ENCODE measurements around the gene CAMK4.
"Not testable (repeated sequence)": the region's sequence is repeated elsewhere in the genome, so short reads cannot be mapped to it uniquely, and the experiment has no call there.

CAMK4 gene

DNA sequence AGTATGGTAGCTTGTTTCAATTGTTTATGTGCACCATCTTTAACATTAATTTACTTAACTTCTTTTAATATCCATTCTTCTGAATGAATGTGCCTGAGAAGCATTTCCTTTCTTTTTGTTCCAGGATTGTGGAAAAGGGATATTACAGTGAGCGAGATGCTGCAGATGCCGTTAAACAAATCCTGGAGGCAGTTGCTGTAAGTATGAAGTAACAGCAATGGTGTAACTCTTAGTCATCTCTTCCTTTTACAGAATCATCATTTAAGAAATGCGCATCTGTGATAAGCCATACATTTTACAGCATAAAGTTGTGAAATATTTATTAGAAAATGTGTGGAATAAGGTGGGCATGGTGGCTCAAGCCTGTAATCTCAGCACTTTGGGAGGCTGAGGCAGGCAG is 170.4 kb downstream of the CAMK4 start:
- in situ Hi-C loops (cut with HindIII; ENCODE audit: low pct_ligation_motif_present, low pct_unique_long_range_greater_than_20kb, low sequenced_read_pairs): no loop called here
- no peak for DNase-seq

GRCh38 chr5:111398013-111398412 is 173.8 kb downstream of the CAMK4 start:
- no peak for DNase-seq
- in situ Hi-C loops (cut with HindIII; ENCODE audit: low pct_ligation_motif_present, low pct_unique_long_range_greater_than_20kb, low sequenced_read_pairs): no loop called here

- in situ Hi-C loops (cut with HindIII; ENCODE audit: low pct_ligation_motif_present, low pct_unique_long_range_greater_than_20kb, low sequenced_read_pairs): no loop called here
- no peak for DNase-seq
These were observed 174.9 kb downstream of the CAMK4 start for GRCh38 chr5:111399113-111399512.

GRCh38 chr5:111401906-111402305 is 177.7 kb downstream of the CAMK4 start:
- DNase-seq: no peak
- in situ Hi-C loops (cut with HindIII; ENCODE audit: low pct_ligation_motif_present, low pct_unique_long_range_greater_than_20kb, low sequenced_read_pairs): no loop called here

GRCh38 chr5:111404270-111404769 is 180.1 kb downstream of the CAMK4 start:
- no peak for DNase-seq
- in situ Hi-C loops (cut with HindIII; ENCODE audit: low pct_ligation_motif_present, low pct_unique_long_range_greater_than_20kb, low sequenced_read_pairs): no loop called here

DNA sequence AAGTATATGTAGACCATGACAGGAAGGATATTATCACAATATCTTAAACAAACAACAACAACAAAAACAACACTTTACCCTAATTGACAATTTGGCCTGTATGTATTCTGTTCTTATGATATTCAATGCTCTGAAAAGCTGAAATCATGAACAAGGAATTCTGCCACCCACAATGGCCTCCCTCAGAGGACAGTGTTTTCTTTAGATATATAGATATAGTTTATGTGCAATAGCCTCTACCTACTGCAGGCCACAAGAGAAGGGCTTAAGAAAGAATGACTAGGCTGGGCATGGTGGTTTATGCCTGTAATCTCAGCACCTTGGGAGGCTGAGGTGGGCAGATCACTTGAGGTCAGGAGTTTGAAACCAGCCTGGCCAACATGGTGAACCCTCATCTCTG is 183.4 kb downstream of the CAMK4 start:
- DNase-seq: no peak
- in situ Hi-C loops (cut with HindIII; ENCODE audit: low pct_ligation_motif_present, low pct_unique_long_range_greater_than_20kb, low sequenced_read_pairs): no loop called here

DNA sequence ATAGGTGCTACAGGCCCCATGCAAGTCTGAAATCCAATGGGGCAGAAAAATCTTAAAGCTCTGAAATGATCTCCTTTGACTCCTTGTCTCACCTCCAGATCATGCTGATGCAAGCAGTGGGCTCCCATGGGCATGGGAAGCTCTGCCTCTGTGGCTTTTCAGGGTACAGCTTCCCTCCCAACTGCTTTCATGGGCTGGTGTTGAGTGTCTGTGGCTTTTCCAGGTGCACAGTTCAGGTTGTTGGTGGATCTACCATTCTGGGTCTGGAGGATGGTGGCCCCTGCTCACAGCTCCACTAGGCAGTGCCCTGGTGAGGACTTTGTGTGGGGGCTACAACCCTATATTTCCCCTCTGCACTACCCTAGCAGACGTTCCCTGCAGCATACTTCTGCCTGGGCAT is 184.6 kb downstream of the CAMK4 start:
- DNase-seq: no peak
- in situ Hi-C loops (cut with HindIII; ENCODE audit: low pct_ligation_motif_present, low pct_unique_long_range_greater_than_20kb, low sequenced_read_pairs): no loop called here

DNA sequence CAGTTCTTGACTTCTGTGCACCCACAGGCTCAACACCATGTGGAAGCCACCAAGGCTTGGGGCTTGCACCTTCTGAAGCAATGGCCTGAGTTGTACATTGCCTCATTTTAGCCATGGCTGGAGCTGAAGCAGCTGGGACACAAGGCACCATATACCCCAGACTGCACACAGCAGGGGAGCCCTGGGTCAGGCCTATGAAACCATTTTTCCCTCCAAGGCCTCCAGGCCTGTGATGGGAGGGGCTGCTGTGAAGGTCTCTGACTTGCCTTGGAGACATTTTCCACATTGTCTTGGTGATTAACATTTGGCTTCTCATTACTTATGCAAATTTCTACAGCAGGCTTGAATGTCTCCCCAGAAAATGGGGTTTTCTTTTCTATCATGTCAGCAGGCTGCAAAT is 185.1 kb downstream of the CAMK4 start:
- in situ Hi-C loops (cut with HindIII; ENCODE audit: low pct_ligation_motif_present, low pct_unique_long_range_greater_than_20kb, low sequenced_read_pairs): not testable (repeated sequence)

DNA sequence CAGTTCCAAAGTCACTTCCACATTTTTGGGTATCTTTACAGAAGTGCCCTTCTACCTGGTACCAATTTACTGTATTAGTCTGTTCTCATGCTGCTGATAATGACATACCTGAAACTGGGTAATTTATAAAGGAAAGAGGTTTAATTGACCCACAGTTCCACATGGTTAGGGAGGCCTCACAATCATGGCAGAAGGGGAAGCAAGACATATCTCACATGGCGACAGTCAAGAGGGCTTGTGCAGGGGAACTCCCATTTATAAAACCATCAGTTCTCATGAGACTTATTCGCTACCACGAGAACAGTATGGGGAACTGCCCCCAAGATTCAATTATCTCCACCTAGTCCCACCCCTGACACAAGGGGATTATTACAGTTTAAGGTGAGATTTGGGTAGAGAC is 185.9 kb downstream of the CAMK4 start:
- DNase-seq; in situ Hi-C loops (cut with HindIII; ENCODE audit: low pct_ligation_motif_present, low pct_unique_long_range_greater_than_20kb, low sequenced_read_pairs): not testable (repeated sequence)

More for the DNA sequence above, 185.1 kb downstream of the CAMK4 start:
- DNase-seq: not testable (repeated sequence)

- in situ Hi-C loops (cut with HindIII; ENCODE audit: low pct_ligation_motif_present, low pct_unique_long_range_greater_than_20kb, low sequenced_read_pairs): no loop called here
- no peak for DNase-seq
These were observed 187.1 kb downstream of the CAMK4 start for GRCh38 chr5:111411301-111411700.

DNA sequence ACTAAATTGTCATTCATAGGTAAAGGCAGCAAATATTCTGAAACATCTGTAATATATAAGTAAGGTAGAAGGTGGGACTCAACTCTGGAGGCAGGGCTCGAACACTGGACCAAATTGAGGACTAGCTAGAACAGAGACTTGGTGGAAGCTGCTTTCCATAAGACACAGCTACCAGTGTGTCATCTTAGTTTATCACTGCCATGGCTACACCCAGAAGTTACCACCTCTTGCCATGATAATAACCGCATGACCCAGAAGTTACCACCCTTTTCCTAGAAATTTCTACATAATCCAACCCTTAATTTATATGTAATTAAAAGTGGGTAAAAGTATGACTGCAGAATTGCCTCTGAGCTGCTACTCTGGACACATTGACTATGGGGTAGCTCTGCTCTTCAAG is 188.4 kb downstream of the CAMK4 start:
- in situ Hi-C loops (cut with HindIII; ENCODE audit: low pct_ligation_motif_present, low pct_unique_long_range_greater_than_20kb, low sequenced_read_pairs): no loop called here
- no peak for DNase-seq

DNA sequence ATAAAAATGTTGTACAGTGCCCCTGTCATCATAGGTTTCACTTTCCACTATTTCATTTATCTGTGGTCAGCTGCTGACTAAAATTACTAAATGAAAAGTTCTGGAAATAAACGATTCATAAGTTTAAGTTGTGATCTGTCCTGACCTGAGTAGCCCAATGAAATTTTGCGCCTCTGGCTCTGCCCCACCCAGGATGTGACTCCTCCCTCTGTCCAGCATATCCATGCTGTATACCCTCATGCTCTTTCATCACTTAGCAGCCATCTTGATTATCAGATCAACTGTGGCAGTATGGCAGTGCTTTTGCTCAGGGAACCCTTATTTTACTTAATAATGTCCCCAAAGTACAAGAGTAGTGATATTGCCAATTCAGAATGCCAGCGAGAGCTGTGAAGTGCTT is 190.9 kb downstream of the CAMK4 start:
- no peak for DNase-seq
- in situ Hi-C loops (cut with HindIII; ENCODE audit: low pct_ligation_motif_present, low pct_unique_long_range_greater_than_20kb, low sequenced_read_pairs): no loop called here

- in situ Hi-C loops (cut with HindIII; ENCODE audit: low pct_ligation_motif_present, low pct_unique_long_range_greater_than_20kb, low sequenced_read_pairs): no loop called here
- DNase-seq: no peak
These were observed 198.1 kb downstream of the CAMK4 start for GRCh38 chr5:111422245-111422644.

- DNase-seq: no peak
- in situ Hi-C loops (cut with HindIII; ENCODE audit: low pct_ligation_motif_present, low pct_unique_long_range_greater_than_20kb, low sequenced_read_pairs): no loop called here
These were observed 198.8 kb downstream of the CAMK4 start for GRCh38 chr5:111422747-111423720.

GRCh38 chr5:111425205-111425604 is 201.0 kb downstream of the CAMK4 start:
- DNase-seq: no peak
- in situ Hi-C loops (cut with HindIII; ENCODE audit: low pct_ligation_motif_present, low pct_unique_long_range_greater_than_20kb, low sequenced_read_pairs): no loop called here

GRCh38 chr5:111427762-111428161 is 203.6 kb downstream of the CAMK4 start:
- DNase-seq: no peak
- in situ Hi-C loops (cut with HindIII; ENCODE audit: low pct_ligation_motif_present, low pct_unique_long_range_greater_than_20kb, low sequenced_read_pairs): no loop called here

GRCh38 chr5:111432883-111433536 is 208.8 kb downstream of the CAMK4 start:
- DNase-seq: no peak
- in situ Hi-C loops (cut with HindIII; ENCODE audit: low pct_ligation_motif_present, low pct_unique_long_range_greater_than_20kb, low sequenced_read_pairs): no loop called here

DNA sequence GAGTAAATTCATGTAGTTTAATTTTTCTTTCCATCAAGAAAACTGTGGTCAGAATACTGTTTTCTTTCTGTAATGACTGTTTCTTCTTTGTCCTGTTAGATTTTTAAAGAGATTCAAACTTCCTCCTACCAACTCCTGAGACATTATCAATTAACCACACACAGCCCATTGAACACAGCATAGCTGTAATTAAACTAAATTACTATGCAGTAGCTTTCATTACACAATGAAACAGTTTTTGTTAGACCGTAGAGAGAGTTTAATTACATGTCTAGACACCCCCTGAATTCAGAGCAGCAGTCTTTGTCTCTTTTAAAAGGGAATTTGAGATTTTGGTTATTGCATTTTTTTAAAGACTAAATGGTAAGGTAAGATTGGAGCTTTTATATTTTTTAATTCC is 210.6 kb downstream of the CAMK4 start:
- DNase-seq: no peak
- in situ Hi-C loops (cut with HindIII; ENCODE audit: low pct_ligation_motif_present, low pct_unique_long_range_greater_than_20kb, low sequenced_read_pairs): no loop called here

DNA sequence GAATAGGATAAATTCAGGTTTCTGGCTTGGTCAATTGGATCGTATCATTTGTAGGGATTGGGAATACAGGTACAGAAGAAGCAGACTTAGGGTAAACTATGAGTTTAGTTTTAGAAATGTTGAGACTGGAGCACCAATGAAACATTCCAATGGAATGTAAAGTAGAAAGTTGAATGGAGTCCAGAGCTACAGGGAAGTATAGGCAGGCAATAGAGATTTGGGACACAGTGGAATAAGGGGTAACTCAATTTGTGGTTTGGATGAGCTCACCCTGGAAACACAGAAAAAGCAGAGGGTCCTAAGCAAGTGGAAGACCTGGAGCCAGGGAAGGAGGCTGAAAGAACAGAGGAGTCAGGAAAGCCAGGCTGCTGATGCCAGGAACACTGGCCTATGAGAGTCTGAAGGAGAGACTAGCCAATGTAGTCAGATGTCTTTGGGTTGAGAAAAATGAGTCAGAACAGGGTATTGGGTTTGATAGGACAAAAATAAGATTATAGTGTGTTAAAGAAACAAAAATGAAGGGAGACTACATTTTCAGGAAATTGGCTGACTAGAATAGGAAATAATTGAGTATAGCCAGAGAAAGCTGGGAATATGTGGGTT is 215.4 kb downstream of the CAMK4 start:
- in situ Hi-C loops (cut with HindIII; ENCODE audit: low pct_ligation_motif_present, low pct_unique_long_range_greater_than_20kb, low sequenced_read_pairs): no loop called here
- no peak for DNase-seq
